GM19463 (cell line): Measurements from ENCODE around the gene PLEKHA8.
A peak's percentile ranks its signal among the peaks of the same experiment; 100 is the strongest.

Experiments used
- ATAC-seq: cut with Tn5 transposase; IDR thresholded peaks from one replicate; pipeline ENCODE4 v1.9.1; 2021; ENCODE audit warnings: mild to moderate bottlenecking, moderate library complexity; ENCODE audit not compliant: unreplicated experiment

Gene PLEKHA8

GRCh38 chr7:30140456-30140855 lies 112.2 kb downstream of the PLEKHA8 start:
- ATAC-seq: no peak

GRCh38 chr7:30142710-30143109 lies 114.5 kb downstream of the PLEKHA8 start:
- ATAC-seq: no peak

DNA sequence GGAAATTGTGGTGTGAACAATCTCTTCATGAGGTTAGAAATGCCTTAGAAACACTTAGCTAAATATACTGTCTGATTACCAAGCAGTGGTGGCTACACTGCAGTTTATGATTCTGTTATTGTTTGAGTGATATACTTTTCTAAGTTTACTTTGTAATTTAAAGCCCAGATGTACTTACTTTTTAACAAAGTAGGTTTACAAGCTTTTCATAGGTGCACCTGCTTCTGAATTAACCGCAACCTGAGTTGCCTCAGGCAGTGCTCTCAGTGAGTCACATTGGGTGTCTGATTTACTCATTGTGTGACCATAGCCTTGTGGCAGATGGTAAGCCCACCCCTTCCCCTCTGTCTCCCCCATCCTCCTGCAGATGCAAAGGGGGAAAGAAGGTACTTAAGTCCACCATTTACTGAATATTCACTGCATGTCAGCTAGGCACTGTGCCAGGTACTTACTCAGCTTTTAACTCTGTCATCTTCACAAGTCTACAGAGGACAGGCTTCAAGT lies 115.6 kb downstream of the PLEKHA8 start:
- ATAC-seq: no peak

GRCh38 chr7:30144657-30145306 lies 116.6 kb downstream of the PLEKHA8 start:
- ATAC-seq: no peak

GRCh38 chr7:30145426-30145970 lies 117.3 kb downstream of the PLEKHA8 start:
- ATAC-seq: no peak

DNA sequence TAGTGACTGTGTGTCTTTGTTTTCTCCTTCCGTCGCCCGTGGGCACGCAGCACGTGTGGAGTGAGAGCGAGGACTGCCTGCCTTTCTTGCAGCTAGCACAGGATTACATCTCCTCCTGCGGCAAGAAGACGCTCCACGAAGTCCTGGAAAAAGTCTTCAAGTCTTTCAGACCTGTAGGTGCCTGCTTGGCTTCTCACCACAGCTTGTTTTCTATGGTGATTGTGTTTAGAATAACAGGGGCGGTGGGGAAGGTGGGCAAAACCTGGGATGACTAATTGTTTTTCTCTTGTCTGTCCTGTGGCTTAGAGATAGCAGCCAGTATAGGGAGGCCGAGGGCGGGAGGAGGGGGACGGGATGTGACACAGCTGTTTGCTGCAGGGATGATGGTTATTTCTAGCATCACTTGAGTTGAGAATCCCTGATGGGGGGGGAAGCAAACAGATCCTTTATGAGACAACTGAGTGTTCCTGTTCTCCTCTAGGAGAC lies 118.0 kb downstream of the PLEKHA8 start:
- no peak for ATAC-seq

DNA sequence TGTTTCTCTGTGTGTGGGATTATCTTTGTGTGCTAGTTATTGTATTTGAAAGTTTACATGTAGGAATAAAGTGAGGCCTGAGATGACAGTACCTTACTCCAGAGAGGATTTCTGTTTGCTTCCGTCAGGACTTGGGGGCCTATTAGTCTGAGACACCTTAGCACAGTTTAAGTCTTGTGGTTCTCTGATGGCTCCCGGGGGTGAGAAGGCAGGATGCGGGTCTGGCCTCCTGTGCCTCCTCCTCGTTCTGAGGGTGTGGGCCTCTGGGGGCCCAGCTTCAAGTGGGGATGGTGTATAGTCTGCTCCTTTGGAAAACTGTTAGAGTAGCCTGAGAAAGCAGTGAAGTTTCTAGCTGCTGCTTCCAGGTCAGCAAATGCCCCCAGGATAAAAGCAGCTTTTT lies 119.0 kb downstream of the PLEKHA8 start:
- ATAC-seq: no peak

- ATAC-seq: no peak
Measured at GRCh38 chr7:30147785-30148184, 119.6 kb downstream of the PLEKHA8 start.

- no peak for ATAC-seq
Measured at GRCh38 chr7:30148426-30148825, 120.2 kb downstream of the PLEKHA8 start.

- ATAC-seq: peak; percentile 61
Measured at GRCh38 chr7:30148951-30149459, 120.8 kb downstream of the PLEKHA8 start.

DNA sequence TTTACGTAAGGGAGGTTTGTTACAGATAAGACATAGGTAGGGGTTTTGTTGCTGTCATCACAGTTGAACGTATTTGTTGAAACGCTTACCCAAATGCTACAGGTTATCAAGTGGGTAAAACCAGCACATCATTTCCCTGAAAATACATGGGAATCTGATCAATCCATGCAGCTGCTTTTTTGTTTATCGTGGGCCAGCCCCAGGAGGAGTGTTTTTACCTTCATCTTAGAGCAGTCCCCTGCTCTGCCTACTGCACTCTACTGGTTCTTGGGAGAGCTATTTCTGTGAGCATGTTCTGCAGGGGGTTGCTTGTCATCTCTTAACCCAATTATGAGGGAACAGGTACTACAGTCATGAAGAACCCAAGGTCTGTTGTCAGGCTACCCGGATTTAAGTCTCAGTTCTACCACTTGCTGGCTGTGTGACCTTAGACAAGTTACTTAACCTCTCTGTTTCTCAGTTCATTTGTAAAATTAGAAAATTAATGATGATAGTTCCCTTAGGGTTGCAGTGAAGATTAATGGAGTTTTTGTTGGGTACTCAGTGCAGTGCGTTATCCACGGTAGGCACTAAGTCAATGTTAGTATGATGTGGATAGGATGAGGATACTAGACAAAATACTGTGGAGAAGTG lies 121.5 kb downstream of the PLEKHA8 start:
- no peak for ATAC-seq

DNA sequence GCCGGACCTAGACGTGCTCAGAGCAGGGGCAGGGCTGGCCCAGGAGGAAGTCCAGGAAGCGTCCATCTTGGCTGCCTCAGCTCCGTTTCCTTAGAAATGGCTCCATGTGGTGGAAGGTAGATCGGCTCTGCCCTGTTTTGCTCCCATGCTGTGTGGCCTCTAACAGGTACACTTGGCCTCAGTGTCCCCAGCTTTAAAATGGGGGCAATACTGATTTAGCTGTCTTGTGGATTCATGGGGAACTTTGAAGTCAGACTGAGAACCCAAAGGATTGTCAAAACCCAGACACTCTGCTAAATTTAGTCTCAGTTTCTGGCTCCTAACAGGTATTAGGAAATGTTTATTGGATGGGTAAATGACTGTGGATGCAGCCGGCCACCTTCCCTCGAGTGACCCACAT lies 122.5 kb downstream of the PLEKHA8 start:
- ATAC-seq: no peak

GRCh38 chr7:30154111-30154587 lies 125.9 kb downstream of the PLEKHA8 start:
- no peak for ATAC-seq

DNA sequence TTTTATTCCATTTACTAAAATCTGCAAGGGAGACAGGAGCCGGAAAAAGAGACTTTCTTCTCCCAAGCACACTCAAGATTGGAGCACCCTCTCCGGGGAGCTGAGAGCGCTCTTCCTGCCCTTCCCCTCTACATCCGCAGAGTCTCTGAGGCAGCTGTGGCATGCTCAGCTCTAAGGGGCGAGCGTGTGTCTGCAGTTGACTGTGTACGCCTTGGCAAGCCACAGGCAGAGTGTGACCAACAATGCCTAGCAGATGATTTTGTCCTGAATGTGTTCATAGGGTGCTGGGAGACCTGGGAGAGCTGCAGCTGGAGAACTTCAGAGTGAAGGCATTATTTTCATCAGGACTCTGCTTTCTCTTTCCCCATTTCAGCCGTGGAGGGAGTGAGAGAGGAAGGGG lies 127.3 kb downstream of the PLEKHA8 start:
- ATAC-seq: no peak

- no peak for ATAC-seq
Measured at GRCh38 chr7:30157204-30157603, 129.0 kb downstream of the PLEKHA8 start.

DNA sequence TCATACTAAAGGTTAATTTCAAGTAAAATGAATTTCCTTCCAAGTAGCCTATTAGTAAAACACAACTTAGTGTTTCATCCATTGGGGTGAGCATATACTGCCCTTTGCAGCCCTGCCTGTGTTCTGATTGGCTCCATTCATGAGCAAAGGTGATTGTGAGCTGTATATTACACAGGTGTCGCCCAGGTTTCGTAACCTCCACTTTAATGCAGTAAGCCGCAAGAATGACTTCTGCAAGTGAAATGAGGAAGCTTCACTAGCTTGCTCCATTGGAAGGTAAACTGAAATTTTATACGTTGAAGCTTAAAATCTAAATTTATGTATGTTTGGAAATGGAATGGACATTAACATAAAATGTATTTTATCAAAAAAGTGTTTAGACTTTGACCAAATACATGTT lies 131.0 kb downstream of the PLEKHA8 start:
- ATAC-seq: no peak

DNA sequence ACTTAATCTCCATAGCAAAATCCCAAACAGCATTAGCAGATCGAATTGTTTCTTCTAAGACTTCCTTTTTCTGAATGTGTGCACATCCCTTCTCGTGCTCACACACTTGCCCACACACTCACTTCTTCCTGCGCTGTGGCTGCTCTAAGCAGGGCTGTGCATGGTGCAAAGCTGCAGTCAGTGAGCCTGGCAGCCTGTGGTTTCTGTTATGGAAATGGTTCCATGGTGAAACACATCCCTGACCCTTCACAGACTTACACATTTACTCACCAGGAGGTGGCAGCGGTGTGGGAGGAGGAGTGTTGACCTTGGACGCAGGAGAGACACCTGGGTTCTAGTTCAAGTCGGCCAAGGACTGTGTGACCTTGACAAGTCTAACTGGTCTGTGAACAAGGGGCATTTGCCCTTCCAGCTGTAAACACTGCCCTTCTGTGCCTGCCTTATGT lies 131.5 kb downstream of the PLEKHA8 start:
- no peak for ATAC-seq

DNA sequence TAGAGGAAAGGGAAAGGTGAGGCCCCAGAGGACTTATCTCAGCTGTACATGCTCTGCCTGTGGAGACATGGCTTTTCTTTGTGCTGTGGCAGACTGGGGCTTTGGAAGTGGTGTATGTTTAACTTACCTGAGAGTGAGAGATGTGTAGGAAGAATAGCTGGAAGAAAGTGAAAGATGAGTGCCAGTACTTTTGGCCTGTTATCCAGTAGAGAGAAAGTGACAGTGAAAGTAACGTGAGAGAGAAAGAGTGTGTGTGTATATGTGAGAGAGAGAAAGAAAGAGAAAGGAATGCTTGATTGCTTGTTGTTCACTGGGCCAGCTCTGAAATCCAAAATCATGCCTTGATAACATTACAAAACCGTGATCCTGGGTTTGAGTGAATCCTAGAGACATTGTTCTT lies 132.1 kb downstream of the PLEKHA8 start:
- ATAC-seq: no peak

DNA sequence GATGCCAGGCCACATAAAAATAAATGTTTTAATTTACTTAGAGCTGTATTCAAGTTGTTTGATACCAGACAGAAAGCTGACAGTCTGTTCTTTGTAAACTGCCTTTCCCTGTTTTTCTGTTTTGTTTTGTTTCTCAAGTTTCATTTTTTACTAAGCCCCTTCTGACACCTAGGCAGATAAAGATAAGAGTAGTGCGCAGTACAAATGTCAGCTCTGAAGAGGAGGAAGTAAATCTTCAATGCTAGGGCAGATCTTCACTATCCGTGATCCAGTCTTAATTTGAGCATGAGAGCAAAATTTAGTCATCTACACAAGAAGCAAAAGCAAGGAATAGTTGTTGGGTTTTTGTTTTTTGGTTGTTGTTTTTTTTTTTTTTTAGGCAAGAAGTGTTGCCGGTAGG lies 133.9 kb downstream of the PLEKHA8 start:
- ATAC-seq: no peak

DNA sequence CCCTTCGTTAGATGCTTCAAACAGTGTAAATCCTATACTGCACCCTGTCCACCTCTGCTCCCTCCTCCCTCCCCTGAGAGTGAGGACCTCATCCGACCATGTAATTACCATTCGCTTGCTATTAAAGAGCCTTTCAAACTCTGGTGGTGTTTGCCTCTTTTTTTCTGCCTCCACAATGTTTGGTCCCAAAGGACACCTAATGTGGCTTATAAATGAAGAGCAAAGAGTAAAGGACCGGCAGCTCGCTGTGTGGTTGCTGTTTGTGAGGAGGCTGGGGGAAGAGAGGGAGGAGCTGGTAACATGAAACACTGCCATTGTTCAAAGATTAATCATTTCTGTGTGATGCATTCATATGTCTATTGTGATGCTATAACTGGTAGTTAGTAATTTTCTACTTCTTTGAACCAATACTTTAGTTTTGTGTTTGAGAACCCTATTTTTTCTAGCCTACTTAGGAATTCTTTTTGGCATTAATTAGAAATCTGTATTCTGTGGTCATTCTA lies 134.5 kb downstream of the PLEKHA8 start:
- peak; percentile 35 for ATAC-seq

DNA sequence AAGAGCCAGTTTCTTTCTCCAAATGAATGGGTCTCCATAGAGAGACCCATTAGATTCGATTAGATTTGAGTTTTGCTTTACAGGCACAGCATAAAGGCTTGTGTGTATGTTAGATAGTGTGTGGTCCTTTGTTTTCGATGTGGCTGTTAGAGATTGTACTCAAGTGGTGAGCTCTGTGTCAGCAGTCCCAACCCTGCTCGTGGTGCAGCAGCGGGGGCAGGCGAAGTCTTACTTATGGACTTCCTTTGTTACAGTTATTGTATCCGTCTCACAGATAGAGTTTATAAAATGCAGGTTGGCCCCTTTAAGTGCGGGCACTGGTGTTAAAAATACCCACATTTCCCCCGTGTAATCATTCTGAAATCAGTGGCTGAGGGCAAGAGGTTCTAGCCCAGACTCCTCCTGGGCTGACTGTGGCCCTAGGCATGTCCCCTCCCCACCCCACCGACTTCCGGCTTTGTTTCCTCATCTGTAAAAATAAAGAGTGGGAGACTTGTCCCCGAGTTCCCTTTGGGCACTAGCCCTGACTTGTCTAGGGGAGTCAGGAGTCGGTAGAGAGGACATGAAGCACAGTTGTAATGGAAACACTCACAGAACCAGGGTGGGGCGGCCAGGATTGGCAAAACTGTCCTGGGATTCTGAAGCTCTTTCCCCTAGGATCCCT lies 135.2 kb downstream of the PLEKHA8 start:
- peak; percentile 56 for ATAC-seq
